ENCODE data around the gene PTPA.

The PTPA gene

DNA sequence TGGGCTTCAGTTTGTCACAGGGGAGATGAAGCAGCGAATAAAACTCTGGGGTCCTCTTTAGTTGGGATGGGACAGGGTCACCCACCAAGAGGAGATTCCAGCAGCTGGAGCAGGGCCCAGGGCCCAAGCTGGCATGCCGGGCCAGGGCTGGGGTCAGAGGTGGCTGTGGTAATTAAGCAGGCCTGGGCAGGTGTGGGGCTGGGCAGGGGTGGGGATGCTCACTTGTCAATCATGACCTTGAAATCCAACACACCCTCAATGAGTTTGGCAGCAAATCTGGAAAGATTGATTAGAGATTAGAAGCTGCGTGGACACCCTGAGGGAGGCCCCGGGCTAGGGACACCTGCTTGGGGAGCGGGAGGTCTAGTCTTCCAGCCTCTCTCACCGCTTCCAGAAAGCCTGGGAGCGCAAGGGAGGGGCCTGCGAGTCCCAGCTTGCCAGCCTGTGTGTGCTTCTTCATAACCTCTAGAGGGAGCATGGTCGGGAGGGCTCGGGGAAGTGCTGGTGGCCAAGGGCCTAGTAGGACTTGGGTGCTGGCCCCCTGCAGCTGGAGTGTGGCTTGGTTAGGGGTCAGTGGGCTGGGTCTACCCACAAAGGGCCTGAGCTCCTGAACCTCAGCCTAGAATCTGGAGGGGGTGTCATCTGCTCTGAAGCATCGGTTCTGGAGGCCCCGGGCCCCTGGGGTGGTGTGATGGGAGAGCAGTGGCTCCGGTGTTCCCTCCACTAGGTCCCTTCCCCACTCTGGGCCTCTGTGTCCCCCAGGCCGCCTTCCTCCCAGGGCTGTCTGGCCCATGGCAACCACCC is 8.2 kb upstream of the PTPA start:
- peak; percentile 67 for DNase-seq (ENCODE audit: low read depth)
- H3K4me3 ChIP-seq (ENCODE audit: low read depth, low read length): no peak overlapping the region
- peak; percentile 73 for TF ChIP-seq CTCF (conservative IDR thresholded peaks at IDR 0.05; ENCODE audit: low read depth, low read length)

DNA sequence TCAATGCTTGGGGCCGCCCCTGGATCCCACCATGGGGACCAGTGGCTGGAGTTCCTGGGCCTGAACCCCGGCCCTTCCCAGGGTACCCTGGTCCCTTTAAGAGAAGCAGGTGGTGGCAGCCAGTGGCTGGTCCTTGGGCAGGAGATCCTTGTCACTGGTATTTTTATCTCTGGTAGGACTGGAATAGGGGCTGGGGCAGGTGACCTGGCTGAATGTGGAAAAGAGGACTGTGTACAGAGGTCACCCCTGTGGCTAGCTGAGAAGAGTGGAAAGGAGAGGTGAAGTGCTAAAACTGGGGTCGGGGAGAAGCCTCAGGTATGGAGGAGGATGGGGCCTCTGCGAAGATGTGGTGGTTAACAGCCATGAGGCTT is 7.6 kb upstream of the PTPA start:
- DNase-seq (ENCODE audit: low read depth): no peak
- no peak for TF ChIP-seq CTCF (conservative IDR thresholded peaks at IDR 0.05; ENCODE audit: low read depth, low read length)
- H3K4me3 ChIP-seq (ENCODE audit: low read depth, low read length): no peak overlapping the region

GRCh38 chr9:129104051-129104450 is 7.2 kb upstream of the PTPA start:
- H3K4me3 ChIP-seq (ENCODE audit: low read depth, low read length): no peak overlapping the region
- no peak for TF ChIP-seq CTCF (conservative IDR thresholded peaks at IDR 0.05; ENCODE audit: low read depth, low read length)
- DNase-seq (ENCODE audit: low read depth): no peak

DNA sequence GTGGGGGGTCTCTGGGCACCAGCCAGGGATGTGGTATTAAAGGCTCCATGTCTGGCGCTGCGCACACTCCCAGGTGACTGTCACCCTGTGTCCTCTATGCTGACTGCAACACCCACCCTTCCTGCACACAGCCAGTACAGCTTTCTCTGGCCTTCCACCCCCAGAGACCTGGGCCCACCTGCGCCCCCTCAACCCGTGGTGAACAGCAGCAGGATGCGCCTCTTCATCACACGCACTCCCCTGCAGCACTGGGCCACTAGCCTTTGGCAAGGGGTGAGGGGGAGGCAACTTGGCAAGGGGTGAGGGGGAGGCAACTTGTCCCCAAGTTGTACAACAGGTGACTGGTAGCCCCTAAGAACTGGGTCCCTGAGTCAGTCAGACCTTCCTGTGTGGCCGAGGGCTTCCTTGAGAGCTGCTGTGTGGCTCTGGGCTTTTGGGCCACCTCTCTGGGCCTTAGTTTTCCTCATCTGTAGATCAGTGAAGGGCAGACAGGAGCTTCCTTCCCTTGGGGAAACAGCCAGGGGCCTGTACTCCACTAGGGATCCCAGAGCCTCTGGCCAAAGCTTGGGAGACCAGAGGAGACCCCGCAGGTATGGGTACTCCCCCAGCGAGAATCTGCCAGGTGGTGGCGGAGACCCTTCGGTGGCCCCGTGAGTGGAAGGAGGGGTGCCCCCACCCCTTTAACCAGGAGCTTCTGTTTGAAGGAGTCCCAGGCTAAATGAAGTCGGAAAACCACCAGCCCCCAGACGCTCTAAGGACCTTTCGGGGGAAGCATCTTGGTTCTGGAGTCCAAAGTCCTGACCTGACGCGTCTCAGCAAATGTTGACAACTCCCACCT is 5.1 kb upstream of the PTPA start:
- no peak for DNase-seq (ENCODE audit: low read depth)
- no peak overlapping the region for H3K4me3 ChIP-seq (ENCODE audit: low read depth, low read length)
- TF ChIP-seq CTCF (conservative IDR thresholded peaks at IDR 0.05; ENCODE audit: low read depth, low read length): no peak

DNA sequence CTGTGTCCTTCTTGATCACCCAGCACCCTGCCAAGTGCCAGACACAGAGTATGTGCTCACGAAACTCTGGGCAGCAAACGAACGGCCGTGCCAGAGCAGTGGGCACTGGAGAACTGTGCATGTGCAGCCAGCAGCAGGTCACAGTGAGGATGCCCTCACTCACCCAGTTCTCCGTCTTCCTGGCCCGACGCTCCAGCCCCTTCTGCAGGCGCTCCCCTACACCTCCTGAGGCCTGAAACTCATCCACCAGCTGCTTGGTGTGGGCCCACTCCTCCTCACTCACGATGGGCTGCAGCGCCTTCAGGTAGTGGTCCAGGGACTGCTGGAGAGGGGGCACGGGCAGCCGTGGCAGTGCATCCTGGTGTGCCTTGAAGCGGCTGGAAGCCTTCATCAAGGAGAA is 3.6 kb upstream of the PTPA start:
- no peak for DNase-seq (ENCODE audit: low read depth)
- TF ChIP-seq CTCF (conservative IDR thresholded peaks at IDR 0.05; ENCODE audit: low read depth, low read length): no peak
- H3K4me3 ChIP-seq (ENCODE audit: low read depth, low read length): no peak overlapping the region

DNA sequence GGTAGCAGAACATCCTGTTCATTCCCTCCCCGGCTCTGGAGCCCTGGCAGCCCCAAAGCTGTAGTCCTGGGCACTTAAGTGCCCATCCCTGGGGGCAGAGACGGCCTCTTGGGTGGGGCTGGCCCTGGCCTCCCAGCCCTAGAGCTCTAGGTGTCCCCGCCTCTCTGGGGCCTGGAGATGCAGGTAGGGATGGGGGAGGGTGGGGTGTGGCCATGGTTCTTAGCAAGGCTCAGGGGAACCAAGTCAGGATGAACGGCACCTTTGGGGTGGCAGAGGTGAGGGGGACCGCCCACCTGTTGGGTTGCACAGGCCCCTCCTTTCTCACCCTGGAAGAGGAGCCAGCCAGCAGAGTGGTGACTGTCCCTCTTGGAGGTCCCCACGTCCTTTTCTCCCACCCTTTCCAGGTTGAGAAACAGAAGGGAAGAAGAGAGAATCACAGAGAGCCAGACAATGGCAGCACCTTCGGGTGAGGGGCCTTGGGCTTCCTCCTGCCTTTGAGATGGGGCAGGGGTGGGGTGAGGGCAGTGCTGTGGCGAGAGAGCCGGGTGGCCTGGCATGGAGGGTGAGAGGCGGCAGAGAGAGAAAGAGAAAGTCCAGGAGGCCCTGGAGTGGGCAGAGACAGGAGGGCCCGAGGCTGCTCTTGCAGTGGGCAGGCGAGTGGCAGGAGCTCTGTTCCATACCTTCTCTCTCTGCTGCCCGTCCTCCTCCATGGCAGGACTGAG is 3.0 kb upstream of the PTPA start:
- DNase-seq (ENCODE audit: low read depth): no peak
- H3K4me3 ChIP-seq (ENCODE audit: low read depth, low read length): no peak overlapping the region
- TF ChIP-seq CTCF (conservative IDR thresholded peaks at IDR 0.05; ENCODE audit: low read depth, low read length): no peak
